HG03354 (cell line): Measurements from ENCODE around the gene RETN.

Experiments used
- ATAC-seq: cut with Tn5 transposase; IDR thresholded peaks from one replicate; pipeline ENCODE4 v1.9.1; 2021; ENCODE audit warnings: mild to moderate bottlenecking; ENCODE audit not compliant: unreplicated experiment, poor library complexity, severe bottlenecking

Gene RETN

DNA sequence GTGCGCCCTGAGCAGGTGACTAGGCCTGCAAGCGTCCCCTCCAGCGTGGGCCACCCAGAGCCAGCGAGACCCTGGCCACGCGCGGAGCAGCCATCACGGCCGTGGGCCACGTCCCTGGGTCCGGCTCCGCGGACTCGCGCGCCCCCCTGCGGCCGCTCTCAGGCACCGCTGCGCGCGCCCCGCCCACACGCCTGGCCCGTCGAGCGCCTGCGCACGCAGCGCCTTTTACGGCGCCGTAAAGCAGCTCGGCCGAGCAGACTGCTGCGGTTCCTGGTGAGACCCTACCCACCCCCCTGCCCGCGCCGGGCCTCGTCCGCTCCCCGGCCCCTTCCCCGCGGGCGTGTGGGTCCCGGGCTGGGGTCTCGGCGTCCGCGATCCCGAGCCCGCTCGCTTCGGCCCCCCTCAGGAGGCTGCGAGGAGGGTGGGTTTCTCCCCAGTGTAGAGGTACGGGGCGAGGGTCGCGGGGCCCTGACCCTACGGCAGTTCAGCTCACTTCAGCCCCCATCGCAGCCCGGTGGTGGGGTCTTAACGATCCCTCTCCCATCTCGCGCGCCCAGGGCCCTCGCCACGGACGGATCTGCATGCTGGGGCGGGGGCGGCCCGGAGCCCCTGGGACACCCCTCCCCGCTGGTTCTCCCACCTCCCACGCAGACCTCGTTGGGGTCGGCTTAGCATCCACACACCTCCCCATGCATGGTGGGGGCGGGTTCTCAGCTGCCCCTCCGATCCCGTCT, 11.9 kb downstream of the RETN start, which contains the start of gene TRAPPC5:
TRAPPC5 (plus strand) TSS at position 228 of the 734 bp plus-strand sequence. CDS start 1,421 bp downstream, outside the sequence.
- ATAC-seq = peak; percentile 63

GRCh38 chr19:7681340-7682174, 12.7 kb downstream of the RETN start:
- ATAC-seq = peak; percentile 22

DNA sequence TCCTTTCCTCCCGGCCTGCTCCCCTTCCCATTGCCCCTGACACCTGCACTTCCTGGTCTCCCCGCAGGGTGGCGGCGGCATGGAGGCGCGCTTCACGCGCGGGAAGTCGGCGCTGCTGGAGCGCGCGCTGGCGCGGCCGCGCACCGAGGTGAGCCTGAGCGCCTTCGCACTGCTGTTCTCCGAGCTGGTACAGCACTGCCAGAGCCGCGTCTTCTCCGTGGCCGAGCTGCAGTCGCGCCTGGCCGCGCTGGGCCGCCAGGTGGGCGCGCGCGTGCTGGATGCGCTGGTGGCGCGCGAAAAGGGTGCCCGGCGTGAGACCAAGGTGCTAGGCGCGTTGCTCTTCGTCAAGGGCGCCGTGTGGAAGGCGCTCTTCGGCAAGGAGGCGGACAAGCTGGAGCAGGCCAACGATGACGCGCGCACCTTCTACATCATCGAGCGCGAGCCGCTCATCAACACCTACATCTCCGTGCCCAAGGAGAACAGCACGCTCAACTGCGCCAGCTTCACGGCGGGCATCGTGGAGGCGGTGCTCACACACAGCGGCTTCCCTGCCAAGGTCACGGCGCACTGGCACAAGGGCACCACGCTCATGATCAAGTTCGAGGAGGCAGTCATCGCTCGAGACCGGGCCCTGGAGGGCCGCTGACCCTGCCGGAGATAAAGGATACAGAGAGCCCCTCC, 13.5 kb downstream of the RETN start:
- ATAC-seq = no peak

GRCh38 chr19:7685546-7686445, 16.9 kb downstream of the RETN start:
- ATAC-seq = no peak

DNA sequence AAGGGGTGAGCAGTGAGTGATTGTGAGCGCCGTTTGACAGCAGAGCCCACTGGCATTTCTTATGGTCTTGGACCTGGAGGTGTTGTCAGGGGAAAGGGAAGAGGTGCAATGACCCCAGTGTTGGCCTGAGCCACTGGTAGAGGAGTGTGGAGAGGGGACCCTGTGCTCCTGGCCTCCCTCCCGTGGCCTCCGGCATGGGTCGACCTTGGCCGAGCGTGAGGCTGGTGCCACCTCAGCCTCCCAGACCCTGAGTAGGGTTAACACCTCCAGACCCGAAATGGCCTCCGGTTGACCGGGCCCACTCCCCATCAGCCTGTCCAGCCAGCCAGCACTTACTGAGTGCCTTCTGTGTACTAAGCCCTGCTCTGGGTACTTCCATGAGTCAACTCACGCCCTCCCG, 18.3 kb downstream of the RETN start:
- ATAC-seq = no peak

- no peak for ATAC-seq
Measured at GRCh38 chr19:7689165-7689564, 20.3 kb downstream of the RETN start.

GRCh38 chr19:7690779-7691258, 22.0 kb downstream of the RETN start:
- no peak for ATAC-seq

GRCh38 chr19:7691497-7691896, 22.6 kb downstream of the RETN start:
- no peak for ATAC-seq

DNA sequence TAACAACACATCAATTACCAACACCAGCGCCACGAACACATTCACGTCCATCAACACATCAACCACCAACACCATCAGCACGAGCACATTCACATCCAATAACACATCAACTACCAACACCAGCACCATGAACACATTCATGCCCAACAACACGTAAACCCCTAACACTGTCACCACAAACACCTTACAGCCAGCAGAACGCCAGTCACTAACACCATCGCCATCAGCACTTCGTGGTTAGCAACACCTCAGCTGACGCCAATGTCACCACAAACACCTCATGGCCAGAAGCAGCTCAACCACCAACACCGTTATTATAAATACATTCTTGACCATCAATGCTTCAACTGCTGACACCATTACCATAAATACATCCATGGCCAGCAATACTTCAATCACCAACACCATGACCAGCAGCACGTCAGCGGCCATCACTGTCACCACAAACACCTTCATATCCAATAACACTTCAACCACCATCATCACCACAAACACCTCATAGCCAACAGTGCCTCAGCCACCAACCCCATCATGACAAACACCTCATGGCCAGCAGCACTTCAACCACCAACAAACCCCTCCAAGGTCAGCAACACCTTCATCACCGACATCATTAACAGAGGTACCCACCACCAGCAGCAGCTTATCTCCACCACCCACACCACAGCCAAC, 23.7 kb downstream of the RETN start:
- ATAC-seq = no peak

- ATAC-seq = no peak
Measured at GRCh38 chr19:7694499-7694898, 25.6 kb downstream of the RETN start.

- no peak for ATAC-seq
Measured at GRCh38 chr19:7697721-7698287, 29.0 kb downstream of the RETN start.

DNA sequence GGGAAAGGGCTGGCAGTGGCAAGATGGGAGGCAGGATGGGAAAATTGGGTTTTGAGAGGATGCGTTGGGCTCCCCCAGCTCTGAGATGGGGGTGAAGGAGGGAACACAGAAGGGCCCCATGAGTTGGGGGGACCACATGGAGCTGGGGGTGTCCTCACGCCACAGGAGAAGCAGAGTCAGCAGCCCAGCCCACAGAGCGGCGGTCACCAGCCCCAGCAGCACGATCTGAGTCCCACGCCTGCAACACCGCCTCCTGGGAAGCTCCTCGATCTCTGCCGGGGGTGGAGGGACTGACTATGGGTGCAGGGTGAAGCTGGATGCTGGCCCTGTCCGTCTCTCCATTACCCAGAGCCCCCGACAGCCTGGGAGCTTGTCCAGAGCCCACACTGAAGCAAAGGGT, 29.7 kb downstream of the RETN start:
- ATAC-seq = no peak

DNA sequence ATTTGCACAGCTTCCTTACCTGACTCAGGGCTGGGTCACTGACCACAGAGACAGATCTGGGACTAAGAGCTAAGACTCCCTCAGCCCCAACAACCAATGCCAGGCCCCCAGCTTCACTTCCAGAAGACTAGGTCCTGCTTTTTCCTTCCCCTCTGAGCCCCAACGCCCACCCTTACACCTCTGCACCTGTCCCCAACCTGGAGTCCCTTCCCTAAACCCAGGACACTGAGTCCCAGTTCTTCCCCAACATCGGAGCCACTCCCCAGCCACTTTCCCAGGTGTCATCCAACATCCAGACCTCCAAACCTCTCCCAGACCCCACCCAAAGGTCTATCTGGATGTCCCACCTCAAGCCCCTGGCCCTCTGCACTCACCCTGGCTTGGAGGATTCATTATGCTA, 30.2 kb downstream of the RETN start:
- no peak for ATAC-seq

GRCh38 chr19:7699417-7700401, 30.9 kb downstream of the RETN start:
- ATAC-seq = no peak

DNA sequence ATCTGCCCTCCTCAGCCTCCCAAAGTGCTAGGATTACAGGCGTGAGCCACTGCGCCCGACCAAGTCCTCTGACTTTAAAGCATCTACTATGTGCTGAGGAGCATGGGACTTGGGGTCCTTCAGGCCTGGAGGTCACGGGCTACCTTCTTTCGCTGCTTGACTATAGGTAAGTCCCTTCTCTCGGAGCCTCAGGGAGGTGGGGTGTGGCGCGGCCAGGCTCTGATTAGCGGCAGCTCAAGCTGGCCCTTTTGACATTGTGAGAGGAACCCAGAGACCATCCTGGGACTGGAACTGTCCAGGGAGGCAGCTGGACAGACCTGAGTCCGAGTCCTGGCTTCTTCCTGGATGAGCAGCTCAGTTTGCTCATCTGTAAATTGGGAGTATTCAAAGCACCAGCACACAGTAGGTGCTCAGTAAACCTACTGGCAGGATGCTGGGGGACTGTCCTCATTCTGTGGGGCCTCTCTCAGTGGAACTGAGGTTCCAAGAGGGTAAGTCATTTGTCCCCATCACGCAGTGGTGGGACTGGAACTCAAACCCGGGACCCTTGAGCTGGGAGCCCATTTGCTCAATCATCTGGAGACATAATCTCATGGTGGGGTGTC, 32.3 kb downstream of the RETN start:
- ATAC-seq = no peak

GRCh38 chr19:7701654-7702457, 33.0 kb downstream of the RETN start, which contains the start of gene FCER2:
Gene FCER2, minus strand, starts transcription at chr19:7702131. Its CDS starts 2,371 bp downstream, at chr19:7699760.
- peak; percentile 56 for ATAC-seq
